DND-41 (cell line): ENCODE measurements around the gene NCOA5.

ENCODE experiments used
- EZH2 ChIP-seq: IDR thresholded peaks from 3 replicates; pipeline ENCODE4 v1.6.1; 2012; ENCODE audit warnings: borderline replicate concordance, low read depth, mild to moderate bottlenecking, moderate library complexity, low read length, inconsistent platforms; ENCODE audit not compliant: severe bottlenecking
- TF ChIP-seq, protein P1 (sequence below): IDR thresholded peaks from 2 replicates; pipeline ENCODE4 v1.5.1; 2012; ENCODE audit warnings: borderline replicate concordance, low read length, moderate library complexity, mild to moderate bottlenecking; ENCODE audit not compliant: poor library complexity, severe bottlenecking; ENCODE audit errors: extremely low read depth

DNA sequence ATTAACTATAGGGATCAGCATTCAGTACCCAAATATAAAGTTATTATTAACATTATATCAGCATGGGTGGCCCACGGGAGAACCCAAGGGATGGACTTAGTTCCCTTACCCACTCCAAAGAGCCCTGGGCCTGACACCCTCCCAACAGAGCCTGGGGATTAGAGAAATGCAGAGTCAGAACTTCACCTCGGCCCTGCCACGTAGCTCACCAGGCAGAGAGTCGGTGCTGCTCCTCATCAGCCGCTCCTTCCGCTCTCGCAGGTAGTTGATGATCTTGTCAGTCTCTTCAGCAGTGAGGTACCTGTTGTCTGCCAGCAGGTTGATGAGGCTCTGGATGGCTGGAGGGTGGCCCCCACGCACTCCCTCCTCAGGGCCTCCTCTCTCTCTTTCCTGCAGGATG, 26.6 kb downstream of the NCOA5 start:
- TF ChIP-seq, protein P1, sequence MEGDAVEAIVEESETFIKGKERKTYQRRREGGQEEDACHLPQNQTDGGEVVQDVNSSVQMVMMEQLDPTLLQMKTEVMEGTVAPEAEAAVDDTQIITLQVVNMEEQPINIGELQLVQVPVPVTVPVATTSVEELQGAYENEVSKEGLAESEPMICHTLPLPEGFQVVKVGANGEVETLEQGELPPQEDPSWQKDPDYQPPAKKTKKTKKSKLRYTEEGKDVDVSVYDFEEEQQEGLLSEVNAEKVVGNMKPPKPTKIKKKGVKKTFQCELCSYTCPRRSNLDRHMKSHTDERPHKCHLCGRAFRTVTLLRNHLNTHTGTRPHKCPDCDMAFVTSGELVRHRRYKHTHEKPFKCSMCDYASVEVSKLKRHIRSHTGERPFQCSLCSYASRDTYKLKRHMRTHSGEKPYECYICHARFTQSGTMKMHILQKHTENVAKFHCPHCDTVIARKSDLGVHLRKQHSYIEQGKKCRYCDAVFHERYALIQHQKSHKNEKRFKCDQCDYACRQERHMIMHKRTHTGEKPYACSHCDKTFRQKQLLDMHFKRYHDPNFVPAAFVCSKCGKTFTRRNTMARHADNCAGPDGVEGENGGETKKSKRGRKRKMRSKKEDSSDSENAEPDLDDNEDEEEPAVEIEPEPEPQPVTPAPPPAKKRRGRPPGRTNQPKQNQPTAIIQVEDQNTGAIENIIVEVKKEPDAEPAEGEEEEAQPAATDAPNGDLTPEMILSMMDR, result no peak
- no peak for TF ChIP-seq EZH2
